Stimulated activated CD4-positive, alpha-beta T cell treated with anti-CD3 and anti-CD28 coated beads, TNF-alpha, amount 100 ng/mL, for 4 hours (primary cell): Measurements from ENCODE around the gene CDT1.
"Not testable (repeated sequence)": the region's sequence is repeated elsewhere in the genome, so short reads cannot be mapped to it uniquely, and the experiment has no call there.

Experiments
- DNase-seq, 3 experiments: peaks; one replicate each; pipeline ENCODE4 v3.0.0-alpha.2; 2020; ENCODE audit warnings: low read depth in 3 of 3

Gene CDT1

GRCh38 chr16:88768071-88768783 lies 35.4 kb upstream of the CDT1 start:
- DNase-seq = no peak

- no peak for DNase-seq
Measured at GRCh38 chr16:88769617-88770460, 33.8 kb upstream of the CDT1 start.

DNA sequence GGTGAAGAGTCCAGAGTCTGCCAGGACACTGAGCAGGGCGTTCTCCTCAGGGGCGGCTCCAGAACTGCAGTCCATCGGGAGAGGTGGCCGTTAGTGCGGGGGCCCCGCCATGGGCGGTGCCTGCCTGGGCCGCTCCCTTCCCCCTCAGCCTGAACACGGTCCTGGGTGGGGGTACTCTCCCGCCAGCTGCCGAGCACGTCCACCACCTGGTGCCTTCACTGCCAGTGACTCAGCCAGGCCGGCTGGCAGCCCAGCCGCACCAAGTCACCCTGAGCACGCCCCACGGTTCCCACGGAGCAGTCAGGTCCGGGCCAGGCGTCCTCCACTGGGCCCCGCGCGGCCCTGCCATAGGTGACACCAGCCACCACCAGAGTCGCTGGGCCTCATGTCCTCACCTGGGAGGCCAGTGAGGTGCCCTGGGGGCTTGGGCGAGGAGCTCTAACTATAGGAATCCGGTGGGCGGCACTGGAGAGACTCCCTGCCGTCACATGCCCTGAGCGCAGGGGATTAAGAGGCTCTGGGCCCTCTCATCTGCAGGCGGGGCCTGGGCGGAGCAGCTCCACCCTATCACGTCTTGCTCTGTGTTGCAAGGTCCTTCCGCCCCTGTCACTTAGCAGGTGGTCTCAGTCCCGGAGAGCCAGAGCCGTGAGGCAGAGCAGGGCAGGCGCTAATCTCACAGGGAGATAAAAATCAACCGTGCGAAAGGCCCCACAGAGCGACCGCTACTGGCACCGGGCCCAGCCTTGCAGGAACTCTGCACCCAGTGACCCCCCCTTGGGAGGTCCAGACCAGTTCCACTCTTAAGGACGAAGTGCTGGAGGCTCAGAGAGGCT lies 32.9 kb upstream of the CDT1 start:
- DNase-seq = no peak

DNA sequence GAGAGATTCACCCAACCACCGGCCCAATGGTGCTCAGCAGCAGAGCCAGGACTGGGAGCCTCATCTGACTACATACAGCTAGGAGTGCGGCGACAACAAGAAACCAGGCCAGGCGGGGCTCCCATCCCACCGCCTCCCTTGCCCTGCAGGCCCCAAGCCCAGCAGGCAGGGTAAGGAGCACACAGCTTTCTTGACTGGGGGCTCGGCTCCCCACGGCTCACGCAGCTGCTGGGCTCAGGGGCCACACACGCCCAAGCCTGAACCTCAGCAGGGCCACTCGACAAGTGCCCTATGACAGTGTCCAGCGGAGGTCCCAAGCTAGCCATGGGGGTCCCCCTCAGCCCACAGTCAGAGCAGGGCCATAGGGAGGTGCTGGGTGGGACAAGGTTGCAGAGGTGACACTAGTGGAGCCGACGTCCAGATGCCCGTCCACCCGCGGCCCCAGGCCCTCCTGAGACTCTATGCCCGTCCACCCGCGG lies 32.3 kb upstream of the CDT1 start:
- no peak for DNase-seq

DNA sequence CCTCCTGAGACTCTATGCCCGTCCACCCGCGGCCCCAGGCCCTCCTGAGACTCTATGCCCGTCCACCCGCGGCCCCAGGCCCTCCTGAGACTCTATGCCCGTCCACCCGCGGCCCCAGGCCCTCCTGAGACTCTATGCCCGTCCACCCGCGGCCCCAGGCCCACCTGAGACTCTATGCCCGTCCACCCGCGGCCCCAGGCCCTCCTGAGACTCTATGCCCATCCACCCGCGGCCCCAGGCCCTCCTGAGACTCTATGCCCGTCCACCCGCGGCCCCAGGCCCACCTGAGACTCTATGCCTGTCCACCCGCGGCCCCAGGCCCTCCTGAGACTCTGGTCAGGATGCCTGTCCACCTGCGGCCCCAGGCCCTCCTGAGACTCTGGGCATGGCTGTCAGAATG lies 31.8 kb upstream of the CDT1 start:
- DNase-seq = not testable (repeated sequence)

GRCh38 chr16:88772871-88773811 lies 30.4 kb upstream of the CDT1 start:
- no peak for DNase-seq

GRCh38 chr16:88773812-88774291 lies 29.7 kb upstream of the CDT1 start:
- DNase-seq = no peak

DNA sequence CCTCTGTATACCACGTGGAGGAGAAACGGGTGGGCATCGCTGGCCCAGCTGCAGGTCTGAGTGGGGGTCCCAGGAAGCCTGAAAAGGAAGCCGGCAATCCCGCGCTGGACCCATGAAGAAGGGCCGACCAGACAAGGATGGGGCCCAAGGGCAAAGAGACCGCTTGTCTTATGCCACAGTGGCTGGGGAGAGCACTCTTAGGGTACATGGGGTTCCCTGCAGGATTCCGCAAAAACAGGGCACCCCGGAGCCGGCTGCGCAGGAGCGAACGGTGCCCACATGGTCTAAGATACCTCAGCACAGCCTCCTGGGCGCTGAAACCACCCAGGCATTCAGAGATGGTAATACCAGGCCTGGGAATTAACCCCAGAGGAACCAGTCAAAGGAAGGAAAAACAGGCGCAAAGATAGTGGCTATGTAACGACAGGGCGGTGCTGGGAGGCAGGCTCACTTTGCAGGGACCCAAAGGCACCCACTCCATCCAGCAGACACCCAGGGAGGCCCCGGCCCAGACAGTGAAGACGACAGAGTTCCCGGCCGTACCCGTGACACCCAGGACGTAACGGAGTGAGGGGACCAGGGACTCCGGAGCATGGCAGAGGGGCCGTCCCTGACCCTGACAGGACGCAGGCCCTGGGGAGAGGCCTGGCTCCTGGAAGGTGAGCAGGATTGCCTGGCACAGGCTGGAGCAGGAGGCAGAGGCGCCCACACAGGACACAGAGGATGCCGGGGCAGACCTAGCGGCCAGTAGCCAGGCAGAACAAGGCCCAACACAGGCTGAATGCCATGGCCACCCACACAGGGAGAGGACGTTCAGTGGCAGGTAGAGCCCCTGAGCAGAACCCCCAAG lies 28.8 kb upstream of the CDT1 start:
- DNase-seq = no peak

- DNase-seq = no peak
Measured at GRCh38 chr16:88775825-88776224, 27.8 kb upstream of the CDT1 start.

DNA sequence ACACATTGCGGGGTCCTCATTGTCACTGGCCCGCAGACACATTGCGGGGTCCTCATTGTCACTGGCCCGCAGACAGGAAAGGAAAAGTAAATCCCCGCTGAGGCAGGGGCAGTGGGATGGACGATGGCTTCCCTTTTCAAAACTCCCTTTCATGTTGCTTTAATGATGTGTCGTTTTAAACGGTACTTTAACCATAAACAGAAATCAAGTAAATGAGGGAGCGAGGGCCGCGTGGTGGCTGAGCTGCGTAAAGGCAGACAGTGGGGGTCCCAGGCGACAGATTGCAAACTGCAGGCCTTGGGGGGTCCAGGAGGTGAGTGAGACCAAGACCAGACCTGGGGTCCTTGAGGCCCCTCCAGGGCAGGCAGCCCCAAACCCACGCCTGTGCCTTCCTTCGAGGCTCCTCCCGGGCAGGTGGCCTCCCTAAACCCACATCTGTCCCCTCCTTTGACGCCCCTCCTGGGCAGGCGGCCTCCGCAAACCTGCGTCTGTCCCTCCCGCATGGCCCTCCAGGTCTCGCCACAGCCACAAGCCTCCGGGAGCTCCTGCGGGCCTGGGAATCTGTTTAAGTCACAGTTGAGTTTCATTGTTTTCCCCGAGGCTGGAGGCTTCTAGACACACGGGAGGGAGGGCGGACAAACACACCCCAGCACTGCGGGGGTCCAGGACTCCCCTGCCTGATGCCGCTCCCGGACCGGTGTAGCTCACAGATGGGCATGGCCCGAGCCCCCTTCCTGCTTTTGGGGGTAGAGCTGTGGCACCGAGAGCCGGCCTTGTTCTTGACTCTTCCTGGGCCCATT lies 25.9 kb upstream of the CDT1 start:
- DNase-seq = no peak

GRCh38 chr16:88778271-88778525 lies 25.4 kb upstream of the CDT1 start:
- no peak for DNase-seq

- no peak for DNase-seq
Measured at GRCh38 chr16:88778541-88779065, 25.0 kb upstream of the CDT1 start.

DNA sequence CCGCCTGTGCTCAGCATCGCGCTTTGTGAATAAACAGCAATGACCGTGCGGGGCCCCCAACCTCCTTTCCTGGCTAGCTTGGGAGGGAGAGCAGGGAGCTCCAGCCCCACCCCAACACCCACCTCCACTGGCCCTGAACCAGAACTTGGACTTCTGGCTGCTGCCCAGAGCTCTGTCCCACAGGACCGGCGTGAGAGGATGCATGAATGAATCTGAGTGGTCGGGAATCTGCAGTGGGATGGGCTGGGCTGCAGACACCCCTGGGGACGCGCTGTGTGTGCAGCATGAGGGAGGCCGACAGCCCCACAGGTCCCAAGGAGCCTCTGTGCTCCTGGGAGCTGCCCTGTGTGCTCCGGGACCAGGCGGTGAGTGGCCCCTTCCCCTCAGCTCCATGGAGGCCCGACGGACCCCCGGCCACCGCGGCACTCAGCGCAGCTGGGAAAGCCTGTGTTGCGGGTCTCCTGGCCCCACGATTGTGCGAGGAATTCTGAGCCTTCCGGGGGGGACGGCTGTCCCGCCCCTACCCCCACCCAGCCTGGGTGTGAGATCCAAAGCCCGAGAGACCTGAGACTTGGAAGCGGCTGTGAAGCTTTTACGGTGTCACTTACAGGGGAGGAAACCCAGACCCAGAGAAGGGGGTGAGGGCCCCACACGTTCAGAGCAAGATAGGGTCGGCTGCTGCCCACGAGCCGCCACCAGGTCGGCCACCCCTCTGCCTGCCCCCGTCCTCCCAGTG lies 24.0 kb upstream of the CDT1 start:
- no peak for DNase-seq

- no peak for DNase-seq
Measured at GRCh38 chr16:88780142-88781062, 23.2 kb upstream of the CDT1 start.

DNA sequence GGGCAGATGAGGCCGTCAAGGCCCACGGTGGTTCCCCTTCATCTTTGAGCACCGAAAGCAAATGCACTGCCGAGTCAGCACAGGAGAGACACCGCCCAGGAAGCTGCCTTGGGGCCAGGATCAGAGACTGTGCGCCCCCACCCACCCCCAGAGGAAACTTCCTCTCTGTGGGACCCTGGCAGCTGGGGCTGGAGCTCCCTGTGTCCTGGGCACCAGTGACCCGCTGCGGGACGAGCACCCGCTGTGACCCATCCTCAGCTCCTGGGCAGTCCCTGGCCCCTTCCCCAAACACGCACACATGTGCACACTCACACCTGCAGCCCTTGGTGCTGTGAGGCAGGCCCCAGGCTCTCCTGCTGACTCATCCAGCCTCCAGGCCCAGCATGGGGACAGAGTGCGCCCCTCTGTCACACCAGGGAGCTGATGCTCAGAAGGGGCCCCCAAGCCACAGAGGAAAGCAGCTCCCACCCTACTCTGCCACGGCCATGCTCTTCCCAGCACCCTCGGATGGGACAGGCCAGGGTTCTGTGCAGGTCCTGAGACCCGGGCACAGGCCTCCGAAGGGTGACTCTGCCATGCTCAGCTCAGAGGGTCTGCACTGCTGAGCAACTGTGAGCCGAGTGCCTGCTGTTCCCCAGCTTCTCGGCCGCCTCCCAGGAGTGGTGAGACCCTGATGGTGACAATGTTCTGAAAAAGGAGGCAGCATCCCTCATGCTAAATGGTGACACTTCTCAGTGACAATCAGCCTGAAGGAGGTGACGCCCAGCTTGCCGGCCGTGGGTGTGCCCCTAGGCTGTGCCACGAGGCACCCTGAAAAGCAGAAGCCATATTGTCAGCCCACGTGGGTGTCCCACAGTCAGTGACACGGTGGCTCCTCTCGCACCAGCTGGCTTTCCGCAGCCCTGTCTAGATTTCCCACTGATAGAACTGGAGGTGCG lies 22.2 kb upstream of the CDT1 start:
- DNase-seq = peak; percentile 48 to 59 (median 56)
